Endothelial cell of umbilical vein (primary cell): Measurements from ENCODE around the gene CDC42BPB. TPM values are rescaled to one million over a fixed set of nuclear protein-coding genes. Genes with fewer than 3 reads are reported as not detected.

Experiments used
- BruUV-seq: library from RNA; stranded (reverse); fragments of 400-500 nt; replicated peaks from 2 replicates; lab custom pipeline; 2021; lab: Mats Ljungman, UMichigan
- CTCF ChIA-PET: fragments of 300-600, 350-600 bp; sonication (Branson Sonifier 250); formaldehyde crosslinking; loops from one replicate; lab custom pipeline; 2021; ENCODE audit warnings: antibody characterized with exemption, inconsistent platforms; lab: Charles Lee
- POLR2A ChIA-PET: fragments of 300-600, 350-600 bp; sonication (Branson Sonifier 250); formaldehyde crosslinking; loops from one replicate; lab custom pipeline; 2021; ENCODE audit warnings: antibody characterized with exemption, inconsistent platforms; lab: Charles Lee
- DNase-seq: peaks from one replicate; pipeline ENCODE4 v3.0.0-alpha.2; 2011; ENCODE audit warnings: low read depth, low spot score
- FAIRE-seq: peaks from 2 replicates; lab custom pipeline; 2011; peaks lifted over from hg19 to GRCh38; lab: Jason Lieb, UNC
- H2AFZ ChIP-seq: 2 replicates; pipeline ENCODE4 v1.6.0; 2012; ENCODE audit warnings: low read depth, low read length, control low read depth, inconsistent platforms
- H3K27ac ChIP-seq: 2 replicates; pipeline ENCODE4 v1.5.1; 2011; ENCODE audit warnings: low read depth, mild to moderate bottlenecking, control low read depth, low read length, moderate library complexity; ENCODE audit not compliant: insufficient read depth
- H3K27me3 ChIP-seq, 2 experiments: 2 replicates each; pipeline versions ENCODE4 v1.6.0 to v1.6.1; 2011; ENCODE audit warnings: low read length in 2 of 2, mixed read lengths in 1 of 2; ENCODE audit not compliant: control insufficient read depth in 2 of 2, insufficient read depth in 2 of 2
- H3K36me3 ChIP-seq, 2 experiments: 2 replicates in 1 of 2; 3 replicates in 1 of 2; pipeline ENCODE4 v1.5.1; 2011; ENCODE audit warnings: low read length in 2 of 2, mild to moderate bottlenecking in 1 of 2, moderate library complexity in 1 of 2; ENCODE audit not compliant: control insufficient read depth in 2 of 2, insufficient read depth in 2 of 2; ENCODE audit errors: extremely low read depth in 1 of 2
- H3K4me1 ChIP-seq: 3 replicates; pipeline ENCODE4 v1.5.1; 2011; ENCODE audit warnings: mild to moderate bottlenecking, low read length; ENCODE audit not compliant: control insufficient read depth, insufficient read depth; ENCODE audit errors: extremely low read depth
- H3K4me2 ChIP-seq: 2 replicates; pipeline ENCODE4 v1.6.1; 2011; ENCODE audit warnings: low read length, control low read depth, mixed read lengths; ENCODE audit not compliant: insufficient read depth
- H3K4me3 ChIP-seq, 3 experiments: fragments of 200-600 bp in 1 of 3; sonication (generic), shearing (Covaris generic) in 1 of 3; replicated peaks in 1 of 3; 2 replicates each; pipeline ENCODE4 v1.5.1; 2011 to 2016; ENCODE audit warnings: control low read depth in 3 of 3, low read length in 3 of 3, mild to moderate bottlenecking in 2 of 3, inconsistent platforms in 1 of 3, low read depth in 1 of 3, moderate library complexity in 1 of 3; ENCODE audit not compliant: insufficient read depth in 1 of 3
- H3K79me2 ChIP-seq: 2 replicates; pipeline ENCODE4 v1.6.0; 2012; ENCODE audit warnings: low read length, inconsistent platforms; ENCODE audit not compliant: control insufficient read depth, insufficient read depth
- H3K9ac ChIP-seq: replicated peaks from 2 replicates; pipeline ENCODE3; 2011; ENCODE audit warnings: low read length, control low read depth; ENCODE audit not compliant: insufficient read depth; ENCODE audit errors: extremely low read depth
- H3K9me1 ChIP-seq: replicated peaks from 3 replicates; pipeline ENCODE4 v1.6.0; 2011; ENCODE audit warnings: mild to moderate bottlenecking, low read length; ENCODE audit not compliant: control insufficient read depth, insufficient read depth; ENCODE audit errors: extremely low read depth
- H3K9me3 ChIP-seq: replicated peaks from 2 replicates; pipeline ENCODE4 v1.5.1; 2012; ENCODE audit warnings: low read length, inconsistent platforms; ENCODE audit not compliant: control insufficient read depth, insufficient read depth
- H4K20me1 ChIP-seq: replicated peaks from 2 replicates; pipeline ENCODE3; 2011; ENCODE audit warnings: mild to moderate bottlenecking, low read length; ENCODE audit not compliant: control insufficient read depth, insufficient read depth; ENCODE audit errors: extremely low read depth
- CTCF ChIP-seq, 2 donors: IDR thresholded peaks; 1 replicate in 1 of 2; 2 replicates in 1 of 2; pipeline ENCODE4 v1.5.1; 2011; ENCODE audit warnings: low read length in 2 of 2, mild to moderate bottlenecking in 2 of 2, moderate library complexity in 2 of 2, control low read depth in 1 of 2, inconsistent platforms in 1 of 2, low read depth in 1 of 2; ENCODE audit not compliant: insufficient read depth in 1 of 2; ENCODE audit errors: extremely low read depth in 1 of 2
- EZH2 ChIP-seq: IDR thresholded peaks from 2 replicates; pipeline ENCODE4 v1.6.1; 2012; ENCODE audit warnings: borderline replicate concordance, low read depth, mild to moderate bottlenecking, moderate library complexity, low read length, inconsistent platforms; ENCODE audit not compliant: severe bottlenecking
- FOS ChIP-seq: IDR thresholded peaks from 2 replicates; pipeline ENCODE4 v1.6.1; 2011; ENCODE audit warnings: mild to moderate bottlenecking, low read length, moderate library complexity, borderline replicate concordance; ENCODE audit not compliant: insufficient read depth
- POLR2A ChIP-seq: IDR thresholded peaks from 2 replicates; pipeline ENCODE4 v1.6.1; 2012; ENCODE audit warnings: low read depth, mild to moderate bottlenecking, control low read depth, low read length
- dilution Hi-C: fragments of 300-500 bp; cut with MboI; formaldehyde crosslinking; loops from one replicate; pipeline ENCODE4 v1.15.0; 2019; ENCODE audit warnings: low sequenced_read_pairs; ENCODE audit not compliant: extremely low pct_ligation_motif_present
- intact Hi-C: fragments of 100-400 bp; cut with micrococcal nuclease; formaldehyde crosslinking; loops from one replicate; pipeline ENCODE4 v1.10.0; 2022
- polyA plus RNA-seq, 4 experiments: library from polyadenylated mRNA; depleted of rRNA in 3 of 4; stranded (reverse) in 3 of 4; unstranded in 1 of 4; fragments of >200 nt; gene quantifications; 2 replicates each; pipeline versions ENCODE4 v1.2.1 to v1.2.3, GENCODE V29; 2011 to 2012; ENCODE audit warnings: missing spikeins in 1 of 4
- total RNA-seq: library from RNA; stranded (reverse); gene quantifications from 2 replicates; pipeline ENCODE4 v1.2.3, GENCODE V29; 2021

CDC42BPB gene
- total and polyA plus RNA-seq, 2 donors (not counting 3 experiments of a cell fraction or from before 2014, with no cell fraction given) = 82.6 to 131 TPM

DNA sequence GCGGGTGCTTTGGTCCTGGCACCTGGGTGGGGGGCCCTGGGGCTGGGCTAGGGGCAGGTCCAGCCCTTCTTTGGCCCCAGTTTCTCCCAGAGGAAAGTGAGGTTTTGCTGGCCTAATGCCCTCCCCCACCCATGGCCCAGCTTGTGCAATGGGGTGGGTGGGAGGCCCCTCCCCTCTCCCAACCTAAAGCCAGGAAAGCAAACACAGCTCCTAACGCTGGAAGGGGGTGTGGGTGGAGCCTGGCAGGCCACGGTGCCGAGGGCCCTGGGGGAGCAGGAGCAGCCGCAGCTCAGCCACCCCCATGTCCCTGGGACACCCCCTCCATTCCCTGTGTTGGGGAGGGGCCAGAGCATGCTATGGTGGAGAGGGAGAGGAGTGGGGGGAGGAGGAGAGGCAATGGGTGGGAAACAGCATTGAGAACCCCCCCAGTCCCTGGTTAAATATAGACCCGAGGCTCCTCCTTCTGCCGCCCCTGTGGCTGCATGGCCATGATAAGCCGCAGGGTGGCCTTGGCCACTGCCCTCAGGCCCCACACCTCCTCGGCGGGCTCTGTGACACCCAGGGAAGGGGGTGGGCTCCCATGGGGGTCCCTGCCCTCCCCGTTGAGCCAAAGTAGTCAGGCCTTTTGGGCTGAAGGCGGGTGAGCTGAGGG, 41.9 kb upstream of the CDC42BPB start:
- Histone ChIP-seq H3K9ac (no peak overlapping the region), H3K9me3 (no peaks in the 10 kb centered on the region), H3K4me3 (no peak overlapping the region), H3K4me1 (no peaks in the 10 kb centered on the region), H3K36me3 (no peaks in the 10 kb centered on the region), H4K20me1 (no peaks in the 10 kb centered on the region), H3K79me2 (no peaks in the 10 kb centered on the region), H3K27me3 (peaks cover 22 to 26% of the 10 kb centered on the region in 2 experiments), H3K4me2 (no peak overlapping the region), H3K27ac (no peak overlapping the region), H2AFZ (no peak overlapping the region), H3K9me1 (no peaks in the 10 kb centered on the region)
- no peak for FAIRE-seq
- BruUV-seq = no TSS peak
- dilution Hi-C loops (no loop called here), intact Hi-C loops (no loop called here)
- no peak for DNase-seq
- POLR2A ChIA-PET = no interaction called here
- CTCF ChIA-PET = interaction anchor here (0.6 kb wide), 1 partner anchor 41 kb away, joined by 3 read pairs; no protein-coding TSS in a partner anchor
- TF ChIP-seq POLR2A = no peak
- TF ChIP-seq EZH2 = no peak
- no peak for TF ChIP-seq FOS
- no peak for TF ChIP-seq CTCF (IDR thresholded peaks at IDR 0.05; ENCODE audit: extremely low read depth in 1 of 2, insufficient read depth in 1 of 2, low read depth in 1 of 2, low read length in 2 of 2)
